Measurements from ENCODE around the gene MEIS3.

Gene MEIS3

DNA sequence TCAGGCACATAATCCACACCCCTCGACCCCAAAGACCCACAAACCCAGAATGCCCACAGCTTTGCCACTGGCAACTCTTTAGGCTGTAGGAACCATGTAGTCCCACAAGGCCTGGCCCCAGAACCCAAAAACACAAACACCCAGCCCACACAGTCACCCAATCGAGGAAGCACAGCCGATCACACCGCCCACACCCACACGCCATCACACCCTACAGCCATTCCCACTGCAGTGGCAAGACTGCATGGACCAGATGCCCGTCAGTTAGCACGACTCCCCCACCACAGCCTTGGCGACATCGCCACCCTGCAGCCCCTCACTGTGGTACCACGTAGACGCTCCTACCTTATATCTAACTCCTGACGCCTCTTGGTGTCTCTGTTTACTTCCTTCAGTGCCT, 24.0 kb upstream of the MEIS3 start:
- H3K4me1 ChIP-seq (ENCODE audit: insufficient read depth, low read length, severe bottlenecking), result peaks cover 4% of the 10 kb centered on the region
- TF ChIP-seq EZH2 (IDR thresholded peaks at IDR 0.05; ENCODE audit: borderline replicate concordance, low read length), result no peak
- TF ChIP-seq, protein P1, sequence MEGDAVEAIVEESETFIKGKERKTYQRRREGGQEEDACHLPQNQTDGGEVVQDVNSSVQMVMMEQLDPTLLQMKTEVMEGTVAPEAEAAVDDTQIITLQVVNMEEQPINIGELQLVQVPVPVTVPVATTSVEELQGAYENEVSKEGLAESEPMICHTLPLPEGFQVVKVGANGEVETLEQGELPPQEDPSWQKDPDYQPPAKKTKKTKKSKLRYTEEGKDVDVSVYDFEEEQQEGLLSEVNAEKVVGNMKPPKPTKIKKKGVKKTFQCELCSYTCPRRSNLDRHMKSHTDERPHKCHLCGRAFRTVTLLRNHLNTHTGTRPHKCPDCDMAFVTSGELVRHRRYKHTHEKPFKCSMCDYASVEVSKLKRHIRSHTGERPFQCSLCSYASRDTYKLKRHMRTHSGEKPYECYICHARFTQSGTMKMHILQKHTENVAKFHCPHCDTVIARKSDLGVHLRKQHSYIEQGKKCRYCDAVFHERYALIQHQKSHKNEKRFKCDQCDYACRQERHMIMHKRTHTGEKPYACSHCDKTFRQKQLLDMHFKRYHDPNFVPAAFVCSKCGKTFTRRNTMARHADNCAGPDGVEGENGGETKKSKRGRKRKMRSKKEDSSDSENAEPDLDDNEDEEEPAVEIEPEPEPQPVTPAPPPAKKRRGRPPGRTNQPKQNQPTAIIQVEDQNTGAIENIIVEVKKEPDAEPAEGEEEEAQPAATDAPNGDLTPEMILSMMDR (IDR thresholded peaks at IDR 0.05; ENCODE audit: low read length), result no peak
- H3K27me3 ChIP-seq (ENCODE audit: insufficient read depth, low read length), result peaks cover 3% of the 10 kb centered on the region; the same call in 1 of the 2 replicates
- no peak overlapping the region for H3K4me3 ChIP-seq (ENCODE audit: low read depth, low read length, poor library complexity, severe bottlenecking)
- no peaks in the 10 kb centered on the region for H4K20me1 ChIP-seq (ENCODE audit: insufficient read depth, low read length)
- no peak overlapping the region for H3K9ac ChIP-seq (ENCODE audit: low read length)
- H3K9me2 ChIP-seq (ENCODE audit: low read depth, low read length), result no peaks in the 10 kb centered on the region
- no peaks in the 10 kb centered on the region for H3K79me2 ChIP-seq (ENCODE audit: insufficient read depth, low read length)
- H3K9me3 ChIP-seq (ENCODE audit: low read length), result no peaks in the 10 kb centered on the region
- no peak overlapping the region for H3K27ac ChIP-seq (ENCODE audit: low read depth, low read length, poor library complexity, severe bottlenecking)
- no peaks in the 10 kb centered on the region for H3K36me3 ChIP-seq (ENCODE audit: insufficient read depth, low read length)
- no peaks in the 10 kb centered on the region for H3F3A ChIP-seq (ENCODE audit: insufficient read depth, low read length)
- H2AFZ ChIP-seq (ENCODE audit: low read length), result no peak overlapping the region
- H3K4me2 ChIP-seq (ENCODE audit: low read length), result no peak overlapping the region

DNA sequence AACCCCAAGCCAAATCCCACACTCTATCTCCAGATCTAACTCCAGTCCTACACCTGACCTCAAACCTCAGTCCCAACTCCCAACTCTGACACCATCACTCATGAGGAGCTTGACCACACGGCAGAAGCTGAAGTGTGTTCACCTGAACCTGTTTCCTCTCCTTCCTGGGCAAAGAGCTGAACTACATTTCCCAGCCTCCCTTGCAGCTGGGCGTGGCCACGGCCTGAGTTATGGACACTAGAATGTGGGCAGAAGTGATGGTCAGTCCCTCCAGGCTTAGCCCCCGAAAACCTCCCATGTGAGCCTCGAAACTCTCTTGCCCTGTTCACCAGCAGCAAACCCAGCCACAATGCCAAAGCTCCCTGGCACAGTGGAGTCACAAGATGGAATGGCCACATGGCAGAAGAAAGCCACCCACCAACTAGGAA, 19.5 kb upstream of the MEIS3 start:
- no peak for TF ChIP-seq EZH2 (IDR thresholded peaks at IDR 0.05; ENCODE audit: borderline replicate concordance, low read length)
- TF ChIP-seq, protein P1 (IDR thresholded peaks at IDR 0.05; ENCODE audit: low read length), result no peak
- no peaks in the 10 kb centered on the region for H3K79me2 ChIP-seq (ENCODE audit: insufficient read depth, low read length)
- no peak overlapping the region for H3K27ac ChIP-seq (ENCODE audit: low read depth, low read length, poor library complexity, severe bottlenecking)
- H3K4me2 ChIP-seq (ENCODE audit: low read length), result no peak overlapping the region
- H3K27me3 ChIP-seq (ENCODE audit: insufficient read depth, low read length), result peaks cover 3% of the 10 kb centered on the region; the same call in 1 of the 2 replicates
- H3K9ac ChIP-seq (ENCODE audit: low read length), result no peak overlapping the region
- no peak overlapping the region for H3K4me3 ChIP-seq (ENCODE audit: low read depth, low read length, poor library complexity, severe bottlenecking)
- no peaks in the 10 kb centered on the region for H3K4me1 ChIP-seq (ENCODE audit: insufficient read depth, low read length, severe bottlenecking)
- H4K20me1 ChIP-seq (ENCODE audit: insufficient read depth, low read length), result no peaks in the 10 kb centered on the region
- H2AFZ ChIP-seq (ENCODE audit: low read length), result no peak overlapping the region
- no peaks in the 10 kb centered on the region for H3K9me2 ChIP-seq (ENCODE audit: low read depth, low read length)
- no peaks in the 10 kb centered on the region for H3K36me3 ChIP-seq (ENCODE audit: insufficient read depth, low read length)
- no peaks in the 10 kb centered on the region for H3F3A ChIP-seq (ENCODE audit: insufficient read depth, low read length)
- H3K9me3 ChIP-seq (ENCODE audit: low read length), result no peaks in the 10 kb centered on the region

DNA sequence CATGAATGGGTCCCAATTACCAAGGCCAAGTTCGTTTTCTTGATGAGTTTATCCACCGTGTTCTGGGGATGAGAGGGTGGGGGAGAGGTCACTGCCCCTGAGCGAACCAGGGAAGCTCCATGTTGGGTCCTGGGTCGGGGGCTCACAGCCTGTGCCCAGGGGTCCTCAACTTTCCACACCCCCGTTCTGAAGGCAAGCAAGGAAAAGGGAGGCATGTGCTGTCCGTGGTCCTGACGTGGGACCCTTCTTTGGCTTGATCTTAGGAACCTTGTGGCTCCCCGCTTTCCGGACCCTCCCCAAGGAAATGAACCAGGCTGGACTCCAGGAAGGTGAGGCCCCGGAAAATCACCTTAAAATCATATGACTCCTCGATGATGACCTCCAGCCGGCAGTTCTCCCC, 18.2 kb upstream of the MEIS3 start:
- TF ChIP-seq, protein P1 (IDR thresholded peaks at IDR 0.05; ENCODE audit: low read length), result no peak
- no peak for TF ChIP-seq EZH2 (IDR thresholded peaks at IDR 0.05; ENCODE audit: borderline replicate concordance, low read length)
- Histone ChIP-seq H4K20me1 (ENCODE audit: insufficient read depth, low read length) (no peaks in the 10 kb centered on the region), H2AFZ (ENCODE audit: low read length) (no peak overlapping the region), H3K4me3 (ENCODE audit: low read depth, low read length, poor library complexity, severe bottlenecking) (no peak overlapping the region), H3K4me1 (ENCODE audit: insufficient read depth, low read length, severe bottlenecking) (peaks cover 5% of the 10 kb centered on the region), H3K27ac (ENCODE audit: low read depth, low read length, poor library complexity, severe bottlenecking) (no peak overlapping the region), H3K79me2 (ENCODE audit: insufficient read depth, low read length) (no peaks in the 10 kb centered on the region), H3K4me2 (ENCODE audit: low read length) (no peak overlapping the region), H3K9me2 (ENCODE audit: low read depth, low read length) (no peaks in the 10 kb centered on the region), H3K36me3 (ENCODE audit: insufficient read depth, low read length) (no peaks in the 10 kb centered on the region), H3K9ac (ENCODE audit: low read length) (no peak overlapping the region), H3K27me3 (ENCODE audit: insufficient read depth, low read length) (peaks cover 3% of the 10 kb centered on the region; the same call in 1 of the 2 replicates), H3K9me3 (ENCODE audit: low read length) (0 out of 2 replicates have a peak, but pooled peaks cover 4% of the 10 kb centered on the region), H3F3A (ENCODE audit: insufficient read depth, low read length) (no peaks in the 10 kb centered on the region)

Measured in OCI-LY1 (cell line).